ENCODE measurements around the gene CHRNA4.

DNA sequence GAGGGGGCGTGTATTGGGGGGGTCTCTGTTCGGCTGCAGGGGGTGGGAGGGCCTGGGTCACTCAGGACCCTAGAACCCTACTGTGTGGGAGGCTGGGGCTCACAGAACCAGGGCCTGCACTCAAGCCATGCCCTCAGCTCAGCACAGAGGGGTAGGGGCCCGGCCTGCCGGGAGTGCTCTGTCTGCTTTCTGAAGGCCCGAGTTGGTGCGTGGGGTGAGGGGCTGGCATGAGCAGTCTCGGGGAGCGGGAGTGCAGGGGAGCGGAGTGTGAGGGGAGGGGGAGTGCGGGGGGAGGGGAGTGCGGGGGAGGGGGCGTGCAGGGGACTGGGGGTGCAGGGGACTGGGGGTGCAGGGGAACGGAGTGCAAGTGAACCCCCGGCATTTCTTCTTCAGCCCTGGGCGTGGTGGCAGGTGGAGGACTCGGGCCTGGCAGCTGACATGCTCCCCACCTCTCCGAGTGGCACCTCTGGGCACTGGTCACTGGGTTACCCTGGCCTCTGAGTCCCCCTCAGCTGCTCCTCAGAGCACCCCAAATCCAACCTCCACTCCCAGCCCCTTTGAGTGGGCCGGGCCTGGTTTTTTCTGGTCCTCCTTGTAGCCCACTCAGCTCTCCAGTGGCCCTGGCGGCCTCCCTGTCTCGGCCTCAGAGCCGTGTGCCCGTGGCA is 67.1 kb downstream of the CHRNA4 start:
- no peak for TF ChIP-seq YY1 (IDR thresholded peaks at IDR 0.05; ENCODE audit: insufficient read depth, insufficient read length)
- no peak for TF ChIP-seq ZNF274 (IDR thresholded peaks at IDR 0.05; ENCODE audit: low read depth, low read length)

Data from NT2/D1 (cell line).